Activated CD4-positive, alpha-beta T cell treated with anti-CD3 and anti-CD28 coated beads, Interleukin-2, amount 50 U/mL, for 24 hours (primary cell): Measurements from ENCODE around the gene CBL.

Experiments used
- DNase-seq, 2 donors: peaks; one replicate each; pipeline ENCODE4 v3.0.0-alpha.2; 2020; ENCODE audit warnings: low read depth in 1 of 2, low spot score in 1 of 2

The CBL gene

DNA sequence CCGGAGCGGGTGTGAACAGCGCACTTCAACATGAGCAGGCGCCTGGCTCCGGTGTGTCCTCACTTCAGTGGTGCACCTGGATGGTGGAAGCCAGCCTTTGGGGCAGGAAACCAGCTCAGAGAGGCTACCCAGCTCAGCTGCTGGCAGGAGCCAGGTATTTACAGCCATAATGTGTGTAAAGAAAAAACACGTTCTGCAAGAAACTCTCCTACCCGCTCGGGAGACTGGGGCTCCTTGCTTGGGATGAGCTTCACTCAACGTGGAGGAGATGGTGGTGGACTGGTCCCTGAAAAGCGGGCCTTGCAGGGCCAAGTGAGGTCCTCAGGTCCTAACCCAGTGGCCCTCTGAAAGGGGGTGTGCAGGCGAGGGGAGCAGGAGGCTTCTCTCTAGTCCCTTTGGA is 103.3 kb downstream of the CBL start:
- no peak for DNase-seq

DNA sequence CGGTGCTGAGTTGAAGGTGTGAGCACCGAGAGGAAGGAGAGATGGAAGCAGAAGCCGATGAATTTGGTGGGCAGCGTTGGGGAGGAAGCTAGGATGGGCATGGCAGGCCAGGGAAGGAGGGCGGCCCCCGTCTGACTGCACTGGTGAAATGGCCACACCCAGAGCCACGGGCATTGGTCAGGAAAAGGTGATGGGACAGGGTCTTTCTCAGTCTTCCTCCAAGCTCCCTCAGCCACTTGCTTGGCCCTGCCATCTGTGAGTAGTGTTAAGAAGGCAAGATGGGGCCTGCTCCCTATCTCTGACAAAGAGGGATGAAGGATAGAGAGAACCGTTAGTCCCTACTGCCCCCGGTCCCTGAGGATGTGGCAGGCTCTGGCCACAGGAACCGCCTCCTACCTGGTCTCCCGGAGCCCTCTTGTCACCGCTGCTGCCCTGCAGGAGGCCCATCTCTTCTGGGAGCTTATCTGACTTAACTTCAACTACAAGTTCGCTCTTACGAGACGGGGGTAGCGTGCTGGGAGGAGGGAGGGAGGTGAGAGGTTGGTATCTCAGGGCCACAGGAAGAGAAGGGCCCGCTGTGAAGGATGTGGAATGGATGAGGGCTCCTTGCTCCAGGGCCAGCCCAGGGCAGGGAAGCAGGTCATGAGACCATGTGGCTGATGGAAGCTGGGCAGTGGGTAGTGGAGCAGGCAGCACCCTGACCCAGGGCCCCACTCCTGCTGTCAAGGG is 104.0 kb downstream of the CBL start:
- DNase-seq: no peak

GRCh38 chr11:119310682-119311052 is 104.5 kb downstream of the CBL start:
- no peak for DNase-seq

- DNase-seq: no peak
Observed at GRCh38 chr11:119314726-119315125, 108.6 kb downstream of the CBL start.

DNA sequence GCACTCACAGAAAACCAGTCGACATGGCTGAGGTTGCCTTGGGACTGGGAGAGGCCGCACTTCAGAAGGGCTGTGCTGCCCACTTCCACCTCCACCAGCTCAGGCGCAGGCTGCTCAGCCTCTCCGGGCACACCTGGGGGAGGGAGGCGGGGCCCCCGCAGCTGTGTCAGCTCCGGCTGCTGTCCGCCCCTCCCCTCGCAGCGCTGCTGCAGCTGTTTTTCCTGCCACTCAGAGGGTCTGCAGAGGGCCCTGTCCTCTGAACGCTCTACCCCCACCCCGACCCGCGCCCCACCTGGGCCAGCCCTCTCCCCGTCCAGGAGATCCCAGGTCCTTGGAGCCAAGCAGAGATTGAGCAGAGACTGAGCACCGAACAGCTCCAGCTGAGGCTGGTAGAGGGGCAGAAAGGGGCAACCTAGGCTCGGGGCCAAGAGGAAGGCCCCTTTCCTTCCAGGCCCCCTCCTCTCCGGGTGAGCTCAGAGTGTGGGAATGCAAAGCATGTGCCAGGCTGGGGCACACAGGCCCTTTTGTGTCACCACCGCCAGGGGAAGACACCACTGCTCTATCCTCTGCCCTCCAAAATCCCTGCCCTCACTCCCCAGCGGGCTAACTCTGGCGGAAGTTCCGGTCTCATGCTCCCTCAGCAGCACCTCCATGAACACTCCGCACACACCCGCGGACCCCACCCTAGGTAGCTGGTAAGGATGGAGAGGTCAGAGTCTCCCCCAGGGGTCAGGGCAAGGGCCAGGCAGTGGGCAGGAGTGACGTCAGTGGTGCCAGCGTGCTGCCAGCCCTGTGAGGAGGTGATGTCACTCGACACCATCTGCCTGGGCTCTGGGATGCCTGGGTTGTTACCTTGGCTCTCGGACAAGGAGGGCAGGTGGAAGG is 109.2 kb downstream of the CBL start:
- DNase-seq: no peak

GRCh38 chr11:119316016-119316728 is 110.0 kb downstream of the CBL start:
- DNase-seq: no peak

DNA sequence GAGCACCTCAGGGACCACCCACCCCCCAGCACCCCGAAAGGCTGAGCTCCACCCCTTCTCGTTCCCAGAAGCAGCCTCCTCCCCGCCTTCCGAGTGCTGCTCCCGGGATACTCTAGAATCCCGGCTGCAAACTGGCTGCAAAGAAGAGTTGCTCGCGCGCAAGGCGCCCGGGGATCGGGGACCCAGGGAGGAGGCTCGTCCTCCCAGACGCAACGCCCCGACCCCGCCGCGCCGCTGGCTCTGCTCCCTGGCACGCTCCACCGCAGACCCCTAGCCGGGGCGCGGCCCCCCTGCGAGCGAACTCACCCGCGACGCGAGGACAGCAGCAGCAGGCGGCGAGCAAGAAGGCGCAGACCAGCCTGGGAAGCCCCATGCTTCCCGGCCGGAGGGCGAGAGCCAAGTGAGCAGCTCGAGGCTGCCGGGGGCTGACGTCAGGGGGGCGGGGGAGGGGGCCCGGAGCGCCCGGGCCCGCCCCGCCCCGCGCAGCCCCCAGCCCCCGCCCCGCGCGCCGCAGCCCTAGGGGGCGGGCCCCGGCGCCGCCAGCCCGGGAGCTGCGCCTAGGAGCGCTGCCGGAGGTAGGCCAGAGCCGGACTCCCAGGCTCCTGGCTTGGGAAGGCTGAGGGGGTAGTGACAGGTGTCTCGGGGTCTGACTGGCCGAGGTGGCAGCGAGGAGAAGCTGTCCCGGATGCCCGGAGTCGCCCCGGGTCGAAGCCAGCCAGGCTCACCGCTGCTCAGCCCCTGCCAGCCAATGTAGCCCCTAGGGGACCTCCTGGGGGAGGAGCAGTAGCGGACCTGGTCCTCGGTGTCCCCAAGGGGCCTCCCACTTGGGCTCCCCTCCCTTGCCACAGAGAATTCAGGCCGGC is 110.8 kb downstream of the CBL start, which contains the start of gene MCAM:
Gene MCAM (minus strand): TSS at position 402 of the 863 bp plus-strand sequence. CDS start 29 bp downstream, at position 373.
- DNase-seq: no peak

GRCh38 chr11:119317592-119318239 is 111.6 kb downstream of the CBL start:
- DNase-seq: no peak

- DNase-seq: no peak
Observed at GRCh38 chr11:119318240-119319135, 112.3 kb downstream of the CBL start.

DNA sequence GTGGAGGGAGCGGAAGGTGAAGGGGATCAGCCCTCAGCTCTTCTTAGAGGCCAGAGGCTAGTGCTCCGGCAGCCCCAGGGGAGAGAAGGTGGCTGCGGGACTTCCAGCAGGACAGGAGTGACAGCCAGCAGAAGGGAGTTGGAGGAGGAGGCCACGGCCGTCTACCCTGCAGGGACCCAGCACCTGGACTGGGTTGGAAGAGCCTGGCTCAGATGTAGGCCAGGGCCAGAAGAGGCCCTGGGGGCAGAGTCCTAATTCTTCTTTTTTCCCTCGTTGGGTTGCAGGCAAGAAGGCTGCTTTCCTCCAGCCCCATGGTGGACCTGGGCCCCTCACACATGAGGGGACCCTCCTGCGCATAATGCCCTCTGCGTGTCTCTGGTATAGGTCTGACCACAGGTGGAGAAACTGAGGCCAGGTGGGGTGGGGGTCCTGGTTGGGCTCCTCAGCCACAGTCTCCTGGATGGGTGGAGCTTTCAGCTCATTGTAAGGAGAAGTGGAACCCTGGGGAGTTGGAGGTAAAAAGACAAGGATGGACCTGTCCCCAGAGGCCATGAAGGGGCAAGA is 113.1 kb downstream of the CBL start:
- DNase-seq: no peak

DNA sequence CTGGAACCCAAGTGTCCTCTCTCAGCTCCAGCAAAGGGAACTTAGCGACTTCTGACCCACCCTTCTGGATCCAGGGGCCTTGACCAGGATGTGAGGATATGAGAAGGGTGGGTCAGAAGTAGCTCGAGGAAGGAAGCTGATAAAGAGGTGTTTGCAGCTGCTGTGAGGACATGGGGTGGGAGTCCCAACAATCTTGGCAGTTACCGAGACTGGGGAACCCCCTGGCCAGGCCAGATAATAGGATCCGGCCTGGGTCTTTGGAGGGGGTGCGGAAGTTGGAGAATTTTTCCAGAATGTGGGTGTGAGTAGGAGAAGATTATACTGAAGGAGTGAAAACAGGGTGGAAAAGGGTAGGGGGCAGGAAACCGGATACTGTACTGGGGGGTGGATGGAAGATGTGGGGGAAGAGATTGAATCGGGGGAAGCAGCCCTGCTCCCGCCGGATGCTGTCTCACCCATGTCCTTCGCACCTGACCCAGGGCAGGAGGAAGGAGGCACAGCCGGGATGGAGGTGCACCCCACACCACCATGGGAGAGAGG is 113.6 kb downstream of the CBL start:
- no peak for DNase-seq

DNA sequence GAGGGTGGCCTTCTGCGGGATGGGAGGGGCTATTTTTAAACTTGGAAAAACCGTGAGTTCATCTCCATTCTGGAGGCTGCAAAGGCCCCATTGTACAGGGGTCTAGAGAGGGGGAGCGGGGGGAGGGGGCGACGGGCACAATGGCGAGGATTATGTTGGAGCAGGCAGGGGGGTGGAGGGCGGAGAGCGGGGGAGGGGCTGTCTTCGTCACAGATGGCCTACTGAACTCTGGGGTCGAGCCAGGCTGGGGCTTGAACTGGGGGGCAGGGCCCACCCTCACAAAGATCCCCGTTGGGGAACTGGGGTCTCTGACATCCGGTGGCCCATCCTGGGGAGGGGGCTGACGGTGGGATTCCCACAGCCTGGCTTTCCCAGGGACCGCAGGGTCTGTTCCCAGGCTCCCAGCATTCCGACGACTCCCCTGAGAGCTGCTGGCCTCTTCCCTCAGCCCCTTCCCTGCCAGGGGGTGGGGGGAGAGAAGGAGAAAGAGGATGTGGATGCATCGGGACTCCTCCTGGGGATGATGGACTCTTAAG is 114.2 kb downstream of the CBL start:
- no peak for DNase-seq

- DNase-seq: no peak
Observed at GRCh38 chr11:119320776-119321524, 114.8 kb downstream of the CBL start.

DNA sequence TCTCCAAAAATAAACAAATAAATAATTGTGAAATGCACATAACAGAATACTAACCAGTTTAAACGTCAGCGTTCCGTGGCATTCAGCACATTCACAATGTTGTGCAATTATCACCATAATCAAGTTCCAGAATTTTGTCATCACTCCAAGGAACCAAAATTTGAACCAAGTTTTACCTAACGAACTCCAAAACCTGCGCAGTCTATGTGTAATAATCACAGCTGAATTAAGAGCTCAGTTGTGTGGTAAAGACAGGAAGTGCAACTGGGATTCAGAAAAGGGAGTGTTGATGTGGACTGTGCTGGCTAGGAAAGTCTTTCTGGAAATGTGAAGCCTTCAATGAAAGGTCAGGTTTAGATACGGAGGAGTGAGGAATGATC is 116.2 kb downstream of the CBL start:
- DNase-seq: no peak

DNA sequence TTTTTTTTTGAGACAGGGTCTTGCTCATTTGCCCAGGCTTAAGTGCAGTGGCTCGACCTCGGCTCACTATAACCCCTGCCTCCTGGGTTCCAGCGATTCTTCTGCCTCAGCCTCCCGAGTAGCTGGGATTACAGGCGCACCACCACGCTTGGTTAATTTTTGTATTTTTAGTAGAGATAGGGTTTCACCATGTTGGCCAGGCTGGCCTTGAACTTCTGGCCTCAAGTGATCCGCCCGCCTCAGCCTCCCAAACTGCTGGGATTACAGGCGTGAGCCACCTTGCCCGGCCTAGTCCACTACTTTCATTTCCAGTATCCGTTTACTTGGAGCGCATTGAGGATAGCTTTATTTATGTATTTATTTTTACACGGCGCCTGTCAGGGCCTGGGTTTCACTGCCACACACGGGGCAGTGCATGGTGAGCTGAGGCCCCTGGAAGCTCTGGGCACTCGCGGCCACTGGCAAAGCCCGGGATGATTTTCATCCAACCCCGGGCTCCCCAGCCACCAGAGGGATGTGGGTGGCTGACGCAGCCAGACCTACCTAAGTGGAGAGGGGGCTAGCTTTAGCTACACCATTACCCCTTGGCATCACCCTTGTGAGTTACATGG is 116.9 kb downstream of the CBL start:
- no peak for DNase-seq

GRCh38 chr11:119323532-119324033 is 117.4 kb downstream of the CBL start:
- DNase-seq: peak; percentile 68

- DNase-seq: no peak
Observed at GRCh38 chr11:119324189-119324588, 118.0 kb downstream of the CBL start.
